NAMALWA (cell line): ENCODE data around the gene METTL16.

Experiments used
- DNase-seq: peaks from one replicate; pipeline ENCODE4 v3.0.0-alpha.2; 2015; ENCODE audit warnings: low spot score

Gene METTL16

GRCh38 chr17:2414446-2415064 lies 97.1 kb downstream of the METTL16 start:
- DNase-seq = no peak

- no peak for DNase-seq
These were observed 99.1 kb downstream of the METTL16 start for GRCh38 chr17:2412561-2413021.

GRCh38 chr17:2410951-2411350 lies 100.7 kb downstream of the METTL16 start:
- DNase-seq = no peak

- no peak for DNase-seq
These were observed 104.5 kb downstream of the METTL16 start for GRCh38 chr17:2406903-2407790.

- no peak for DNase-seq
These were observed 105.3 kb downstream of the METTL16 start for GRCh38 chr17:2406271-2406902.

- DNase-seq = no peak
These were observed 106.3 kb downstream of the METTL16 start for GRCh38 chr17:2405247-2405926.

GRCh38 chr17:2403044-2403443 lies 108.6 kb downstream of the METTL16 start:
- DNase-seq = no peak

GRCh38 chr17:2402544-2402943 lies 109.1 kb downstream of the METTL16 start:
- DNase-seq = no peak

- peak; percentile 95 for DNase-seq
These were observed 110.1 kb downstream of the METTL16 start for GRCh38 chr17:2401426-2402221.

- DNase-seq = peak; percentile 89
These were observed 110.7 kb downstream of the METTL16 start, which contains the start of gene MNT for GRCh38 chr17:2400877-2401425. Gene MNT, minus strand, starts transcription at chr17:2401060. Its CDS starts 348 bp downstream, at chr17:2400712.

GRCh38 chr17:2400474-2400866 lies 111.2 kb downstream of the METTL16 start:
- peak; percentile 64 for DNase-seq

GRCh38 chr17:2399572-2400473 lies 111.9 kb downstream of the METTL16 start:
- peak; percentile 91 for DNase-seq

- DNase-seq = no peak
These were observed 112.8 kb downstream of the METTL16 start for GRCh38 chr17:2398655-2399571.

GRCh38 chr17:2398182-2398581 lies 113.5 kb downstream of the METTL16 start:
- no peak for DNase-seq

GRCh38 chr17:2397247-2398171 lies 114.2 kb downstream of the METTL16 start:
- DNase-seq = no peak

GRCh38 chr17:2396568-2397246 lies 115.0 kb downstream of the METTL16 start:
- DNase-seq = peak; percentile 47

GRCh38 chr17:2396192-2396567 lies 115.5 kb downstream of the METTL16 start:
- DNase-seq = no peak
